ENCODE data around the gene ATP5F1E.

DNA sequence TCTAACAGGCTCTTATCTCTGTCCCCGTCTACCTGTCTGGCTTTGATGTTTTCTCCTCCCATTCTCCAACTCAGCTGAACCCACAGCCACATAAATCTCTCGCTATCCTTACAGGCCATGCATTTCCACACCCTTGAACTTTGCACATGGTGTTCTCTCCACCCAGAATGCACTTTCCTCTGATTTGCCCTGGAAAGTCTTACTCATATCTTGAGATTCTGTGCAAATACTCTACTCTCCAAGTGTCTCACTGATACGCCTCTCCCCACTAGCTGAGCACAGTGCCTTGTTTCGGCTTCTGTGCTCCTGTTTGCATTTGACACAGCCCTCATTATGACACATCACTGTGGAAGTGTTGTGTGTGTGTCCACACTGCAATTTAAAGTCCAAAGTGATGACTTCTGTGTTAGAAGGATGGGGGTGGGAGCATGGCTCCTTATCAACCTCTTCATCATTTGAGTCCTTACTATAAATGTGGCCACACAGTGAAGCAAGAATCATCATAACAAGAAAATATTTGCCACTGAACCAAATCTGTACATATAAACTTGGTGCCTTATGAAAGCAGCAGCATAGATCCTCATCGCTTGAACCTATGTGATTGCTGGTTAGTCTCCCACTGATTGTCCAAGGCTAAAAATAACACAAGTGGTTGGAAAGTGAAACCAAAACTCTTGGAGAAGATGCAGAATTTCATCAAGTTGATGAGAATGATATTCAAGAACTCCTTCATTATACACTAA is 16.0 kb upstream of the ATP5F1E start:
- TF ChIP-seq, protein P1, sequence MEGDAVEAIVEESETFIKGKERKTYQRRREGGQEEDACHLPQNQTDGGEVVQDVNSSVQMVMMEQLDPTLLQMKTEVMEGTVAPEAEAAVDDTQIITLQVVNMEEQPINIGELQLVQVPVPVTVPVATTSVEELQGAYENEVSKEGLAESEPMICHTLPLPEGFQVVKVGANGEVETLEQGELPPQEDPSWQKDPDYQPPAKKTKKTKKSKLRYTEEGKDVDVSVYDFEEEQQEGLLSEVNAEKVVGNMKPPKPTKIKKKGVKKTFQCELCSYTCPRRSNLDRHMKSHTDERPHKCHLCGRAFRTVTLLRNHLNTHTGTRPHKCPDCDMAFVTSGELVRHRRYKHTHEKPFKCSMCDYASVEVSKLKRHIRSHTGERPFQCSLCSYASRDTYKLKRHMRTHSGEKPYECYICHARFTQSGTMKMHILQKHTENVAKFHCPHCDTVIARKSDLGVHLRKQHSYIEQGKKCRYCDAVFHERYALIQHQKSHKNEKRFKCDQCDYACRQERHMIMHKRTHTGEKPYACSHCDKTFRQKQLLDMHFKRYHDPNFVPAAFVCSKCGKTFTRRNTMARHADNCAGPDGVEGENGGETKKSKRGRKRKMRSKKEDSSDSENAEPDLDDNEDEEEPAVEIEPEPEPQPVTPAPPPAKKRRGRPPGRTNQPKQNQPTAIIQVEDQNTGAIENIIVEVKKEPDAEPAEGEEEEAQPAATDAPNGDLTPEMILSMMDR (IDR thresholded peaks at IDR 0.05; ENCODE audit: borderline replicate concordance, extremely low read depth, low read length, poor library complexity, severe bottlenecking) = no peak
- no peak for TF ChIP-seq EZH2 (IDR thresholded peaks at IDR 0.05; ENCODE audit: borderline replicate concordance, low read depth, low read length, severe bottlenecking)
